ENCODE data around the gene EDNRA. TPM values are rescaled to one million over a fixed set of nuclear protein-coding genes. Genes with fewer than 3 reads are reported as not detected.

EDNRA gene
- polyA plus RNA-seq, 4 donors = 0.27 to 5.2 (median 3.3) TPM; not detected in 1

DNA sequence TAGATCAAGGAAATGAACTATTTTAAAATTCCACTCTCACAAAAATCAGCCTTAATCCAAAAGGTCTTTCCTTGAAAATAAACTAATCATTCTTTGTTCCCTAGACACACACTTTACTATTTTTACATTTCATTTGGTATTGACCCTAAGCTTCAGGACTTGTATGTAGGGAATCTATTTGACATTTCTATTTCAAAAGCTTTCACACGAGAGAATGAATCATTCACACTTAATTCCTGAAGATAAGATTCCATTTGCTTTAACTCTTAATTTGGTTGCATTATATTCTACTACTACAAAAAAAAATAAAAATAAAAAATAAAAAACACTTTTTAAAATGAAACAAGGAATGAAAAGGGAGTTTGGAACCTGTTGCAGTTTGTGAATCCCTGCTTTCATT is 43.7 kb downstream of the EDNRA start:
- FAIRE-seq = no peak
- H3K36me3 ChIP-seq (ENCODE audit: control insufficient read depth in 3 of 3, insufficient read depth in 2 of 3, low read depth in 1 of 3, low read length in 3 of 3) = peaks cover 0 to 2% (median 0%) of the 10 kb centered on the region in 3 donors
- DNase-seq = no peak
- H3K4me1 ChIP-seq (ENCODE audit: control insufficient read depth in 3 of 3, insufficient read depth in 2 of 3, low read depth in 1 of 3, low read length in 2 of 3) = no peaks in the 10 kb centered on the region
- H3K27me3 ChIP-seq (ENCODE audit: control insufficient read depth in 3 of 3, insufficient read depth in 3 of 3, low read length in 3 of 3) = no peaks in the 10 kb centered on the region
- no peak overlapping the region for H3K4me3 ChIP-seq (ENCODE audit: low read depth in 1 of 3, low read length in 3 of 3)
- no peaks in the 10 kb centered on the region for H3K9me3 ChIP-seq (ENCODE audit: control insufficient read depth in 2 of 2, insufficient read depth in 1 of 2, low read depth in 1 of 2, low read length in 1 of 2)
- H3K27ac ChIP-seq (ENCODE audit: low read depth in 1 of 3, low read length in 2 of 3) = no peak overlapping the region
- 10 to 42% (median 38%) methylated on average over 1 of the region's 1 CpG for WGBS, 3 donors

DNA sequence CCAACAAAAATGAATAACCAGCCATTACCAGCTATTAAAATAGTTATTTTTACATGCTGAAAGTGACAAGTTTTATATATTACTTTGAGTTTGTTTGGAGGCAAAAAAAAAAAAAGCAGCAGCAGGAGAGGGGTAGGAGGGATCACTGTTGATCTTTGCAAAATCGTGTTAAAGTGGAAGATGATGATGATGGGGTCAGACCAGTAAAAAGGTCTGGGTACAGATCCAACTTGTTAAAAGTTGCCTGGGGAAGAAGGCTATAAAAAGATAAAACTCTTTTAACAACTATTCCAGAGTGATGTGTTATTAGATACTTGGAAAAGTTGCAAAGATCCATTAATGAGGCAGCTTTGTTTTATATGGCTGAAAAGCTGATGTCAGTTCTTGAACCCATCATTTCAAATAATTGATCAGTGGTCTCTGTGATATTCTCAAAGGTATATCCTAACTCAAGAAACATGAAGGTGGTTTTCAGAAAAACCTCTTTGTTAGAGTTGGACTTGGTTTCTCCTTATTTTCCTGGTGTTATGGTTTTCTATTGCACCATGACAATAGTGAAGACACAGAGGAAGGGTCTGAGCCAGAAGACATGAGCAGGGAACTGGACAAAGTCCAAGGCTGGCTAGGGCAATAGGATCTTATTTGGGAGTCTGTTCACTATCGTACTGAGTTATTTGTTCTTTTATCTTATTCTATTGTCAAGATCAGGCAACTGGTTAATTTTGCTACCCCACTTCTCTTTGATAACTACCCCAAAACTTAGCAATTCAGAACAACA is 44.8 kb downstream of the EDNRA start:
- no peaks in the 10 kb centered on the region for H3K27me3 ChIP-seq (ENCODE audit: control insufficient read depth in 3 of 3, insufficient read depth in 3 of 3, low read length in 3 of 3)
- no peak overlapping the region for H3K27ac ChIP-seq (ENCODE audit: low read depth in 1 of 3, low read length in 2 of 3)
- FAIRE-seq = no peak
- no peak for DNase-seq
- H3K4me3 ChIP-seq (ENCODE audit: low read depth in 1 of 3, low read length in 3 of 3) = no peak overlapping the region
- no peaks in the 10 kb centered on the region for H3K9me3 ChIP-seq (ENCODE audit: control insufficient read depth in 2 of 2, insufficient read depth in 1 of 2, low read depth in 1 of 2, low read length in 1 of 2)
- H3K4me1 ChIP-seq (ENCODE audit: control insufficient read depth in 3 of 3, insufficient read depth in 2 of 3, low read depth in 1 of 3, low read length in 2 of 3) = no peaks in the 10 kb centered on the region
- 40 to 55% (median 44%) methylated on average over 2 of the region's 2 CpGs for WGBS, 3 donors
- peaks cover 0 to 2% (median 0%) of the 10 kb centered on the region in 3 donors for H3K36me3 ChIP-seq (ENCODE audit: control insufficient read depth in 3 of 3, insufficient read depth in 2 of 3, low read depth in 1 of 3, low read length in 3 of 3)

DNA sequence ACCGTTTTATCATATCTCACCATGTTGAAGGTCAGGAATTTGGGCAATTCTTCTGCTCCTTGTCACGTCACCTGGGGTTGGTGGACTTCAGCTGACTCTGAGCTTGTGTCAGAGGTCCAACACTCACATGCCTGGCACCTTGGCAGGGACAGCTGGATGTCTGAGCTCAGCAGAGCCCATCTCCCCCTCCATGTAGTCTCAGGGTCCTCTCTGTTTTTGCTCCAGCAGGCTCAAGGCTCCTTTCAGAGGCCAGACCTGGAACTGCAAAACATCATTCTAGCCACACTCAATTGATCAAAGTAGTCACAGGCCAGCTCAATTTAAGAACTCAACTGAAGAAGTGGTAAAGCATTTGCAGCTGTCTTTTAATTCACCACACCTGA is 45.4 kb downstream of the EDNRA start:
- Histone ChIP-seq H3K9me3 (ENCODE audit: control insufficient read depth in 2 of 2, insufficient read depth in 1 of 2, low read depth in 1 of 2, low read length in 1 of 2) (no peaks in the 10 kb centered on the region), H3K4me1 (ENCODE audit: control insufficient read depth in 3 of 3, insufficient read depth in 2 of 3, low read depth in 1 of 3, low read length in 2 of 3) (no peaks in the 10 kb centered on the region), H3K27me3 (ENCODE audit: control insufficient read depth in 3 of 3, insufficient read depth in 3 of 3, low read length in 3 of 3) (no peaks in the 10 kb centered on the region), H3K27ac (ENCODE audit: low read depth in 1 of 3, low read length in 2 of 3) (no peak overlapping the region), H3K36me3 (ENCODE audit: control insufficient read depth in 3 of 3, insufficient read depth in 2 of 3, low read depth in 1 of 3, low read length in 3 of 3) (peaks cover 0 to 2% (median 0%) of the 10 kb centered on the region in 3 donors), H3K4me3 (ENCODE audit: low read depth in 1 of 3, low read length in 3 of 3) (no peak overlapping the region)
- 53 to 77% (median 61%) methylated on average over 2 of the region's 2 CpGs for WGBS, 3 donors
- DNase-seq (no peak), FAIRE-seq (no peak)

DNA sequence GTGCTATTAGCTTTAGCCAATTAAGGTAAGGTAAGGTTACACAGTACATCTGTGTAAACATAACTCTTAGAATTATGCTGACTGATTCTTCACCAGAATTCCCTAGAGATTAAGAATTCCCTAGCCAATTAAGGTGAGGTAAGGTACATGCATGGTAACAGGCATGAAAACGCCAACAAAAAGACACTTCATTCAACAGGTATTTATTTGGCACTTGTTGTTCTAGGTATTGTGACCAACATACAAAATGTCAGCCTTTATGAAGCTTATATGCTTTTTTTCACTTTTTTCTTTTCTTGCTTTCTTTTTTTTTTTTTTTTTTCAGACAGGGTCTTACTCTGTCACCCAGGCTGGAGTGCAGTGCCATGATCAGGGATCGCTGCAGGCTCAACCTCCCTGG is 47.2 kb downstream of the EDNRA start:
- DNase-seq = no peak
- Histone ChIP-seq H3K27me3 (ENCODE audit: control insufficient read depth in 3 of 3, insufficient read depth in 3 of 3, low read length in 3 of 3) (no peaks in the 10 kb centered on the region), H3K4me1 (ENCODE audit: control insufficient read depth in 3 of 3, insufficient read depth in 2 of 3, low read depth in 1 of 3, low read length in 2 of 3) (no peaks in the 10 kb centered on the region), H3K36me3 (ENCODE audit: control insufficient read depth in 3 of 3, insufficient read depth in 2 of 3, low read depth in 1 of 3, low read length in 3 of 3) (peaks cover 0 to 2% (median 0%) of the 10 kb centered on the region in 3 donors), H3K9me3 (ENCODE audit: control insufficient read depth in 2 of 2, insufficient read depth in 1 of 2, low read depth in 1 of 2, low read length in 1 of 2) (no peaks in the 10 kb centered on the region), H3K4me3 (ENCODE audit: low read depth in 1 of 3, low read length in 3 of 3) (no peak overlapping the region), H3K27ac (ENCODE audit: low read depth in 1 of 3, low read length in 2 of 3) (no peak overlapping the region)
- 93 to 97% (median 96%) methylated on average over 2 of the region's 2 CpGs for WGBS, 3 donors
- no peak for FAIRE-seq

DNA sequence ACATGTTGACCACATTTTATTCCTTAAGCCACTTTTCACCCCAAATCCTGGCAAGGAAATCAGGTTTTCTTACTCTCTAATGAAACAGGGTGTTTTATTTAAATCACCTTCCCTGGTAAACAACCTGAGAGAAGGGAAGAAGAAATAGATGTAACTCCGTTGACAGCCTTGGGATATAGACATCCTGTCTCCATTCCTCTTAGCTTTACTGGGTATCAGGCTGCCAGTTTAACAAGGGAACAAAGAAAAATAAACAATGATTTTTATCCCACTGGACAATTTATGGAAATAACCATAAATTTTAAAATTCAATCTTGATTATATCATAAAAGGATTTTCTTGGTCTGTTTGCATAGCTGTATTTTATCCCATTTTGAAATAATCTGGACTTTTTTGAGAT is 49.2 kb downstream of the EDNRA start:
- no peak for FAIRE-seq

DNA sequence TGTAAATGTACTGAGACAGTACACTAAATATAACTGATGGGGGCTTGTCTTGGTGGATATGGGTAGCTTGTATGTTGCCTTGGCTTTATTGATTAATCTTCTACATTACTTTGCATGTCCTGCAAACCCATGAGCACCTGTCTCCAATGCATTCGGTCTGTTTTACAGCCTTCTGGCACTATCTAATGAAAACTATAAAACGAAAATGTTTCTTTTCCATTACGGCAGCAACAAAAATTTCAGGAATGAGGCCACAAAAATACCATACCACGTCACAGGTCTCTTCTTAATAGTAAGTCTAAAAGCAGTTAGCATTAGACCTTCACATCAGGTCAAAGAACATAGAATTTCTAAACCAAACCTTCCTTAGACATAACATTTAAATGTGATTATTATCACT is 49.8 kb downstream of the EDNRA start:
- Histone ChIP-seq H3K9me3 (ENCODE audit: control insufficient read depth in 2 of 2, insufficient read depth in 1 of 2, low read depth in 1 of 2, low read length in 1 of 2) (no peaks in the 10 kb centered on the region), H3K36me3 (ENCODE audit: control insufficient read depth in 3 of 3, insufficient read depth in 2 of 3, low read depth in 1 of 3, low read length in 3 of 3) (peaks cover 0 to 2% (median 0%) of the 10 kb centered on the region in 3 donors), H3K4me1 (ENCODE audit: control insufficient read depth in 3 of 3, insufficient read depth in 2 of 3, low read depth in 1 of 3, low read length in 2 of 3) (no peaks in the 10 kb centered on the region), H3K27ac (ENCODE audit: low read depth in 1 of 3, low read length in 2 of 3) (no peak overlapping the region), H3K27me3 (ENCODE audit: control insufficient read depth in 3 of 3, insufficient read depth in 3 of 3, low read length in 3 of 3) (no peaks in the 10 kb centered on the region), H3K4me3 (ENCODE audit: low read depth in 1 of 3, low read length in 3 of 3) (no peak overlapping the region)
- WGBS, 3 donors = 63 to 70% (median 67%) methylated on average over 4 of the region's 4 CpGs
- no peak for FAIRE-seq
- no peak for DNase-seq

More for the DNA sequence above, 49.2 kb downstream of the EDNRA start:
- H3K4me1 ChIP-seq (ENCODE audit: control insufficient read depth in 3 of 3, insufficient read depth in 2 of 3, low read depth in 1 of 3, low read length in 2 of 3) = no peaks in the 10 kb centered on the region
- H3K27ac ChIP-seq (ENCODE audit: low read depth in 1 of 3, low read length in 2 of 3) = no peak overlapping the region
- H3K9me3 ChIP-seq (ENCODE audit: control insufficient read depth in 2 of 2, insufficient read depth in 1 of 2, low read depth in 1 of 2, low read length in 1 of 2) = no peaks in the 10 kb centered on the region
- no peak overlapping the region for H3K4me3 ChIP-seq (ENCODE audit: low read depth in 1 of 3, low read length in 3 of 3)
- no peaks in the 10 kb centered on the region for H3K27me3 ChIP-seq (ENCODE audit: control insufficient read depth in 3 of 3, insufficient read depth in 3 of 3, low read length in 3 of 3)
- H3K36me3 ChIP-seq (ENCODE audit: control insufficient read depth in 3 of 3, insufficient read depth in 2 of 3, low read depth in 1 of 3, low read length in 3 of 3) = peaks cover 0 to 2% (median 0%) of the 10 kb centered on the region in 3 donors
- DNase-seq = no peak
- 74 to 86% (median 75%) methylated on average over 1 of the region's 1 CpG for WGBS, 3 donors

DNA sequence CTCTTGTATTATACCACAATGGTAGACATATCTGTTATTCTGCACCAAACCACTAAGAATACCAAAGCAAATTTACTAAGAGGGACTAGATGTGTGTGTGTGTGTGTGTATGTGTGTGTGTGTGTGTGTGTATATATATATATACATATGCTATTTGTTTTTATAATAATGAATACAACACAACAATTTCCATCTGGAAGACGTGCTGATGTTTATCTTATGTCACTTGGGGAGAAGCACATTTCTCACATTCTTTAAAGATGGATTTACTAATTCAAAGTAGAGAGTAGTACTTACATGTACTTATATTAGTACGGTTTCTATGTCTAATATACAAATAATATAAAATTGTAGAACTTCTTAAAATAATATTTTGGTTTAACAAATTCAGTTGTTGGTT is 52.0 kb downstream of the EDNRA start:
- H3K4me3 ChIP-seq (ENCODE audit: low read depth in 1 of 3, low read length in 3 of 3) = no peak overlapping the region
- no peak overlapping the region for H3K27ac ChIP-seq (ENCODE audit: low read depth in 1 of 3, low read length in 2 of 3)
- FAIRE-seq = no peak
- no peaks in the 10 kb centered on the region for H3K9me3 ChIP-seq (ENCODE audit: control insufficient read depth in 2 of 2, insufficient read depth in 1 of 2, low read depth in 1 of 2, low read length in 1 of 2)
- no peaks in the 10 kb centered on the region for H3K4me1 ChIP-seq (ENCODE audit: control insufficient read depth in 3 of 3, insufficient read depth in 2 of 3, low read depth in 1 of 3, low read length in 2 of 3)
- no peak for DNase-seq
- H3K36me3 ChIP-seq (ENCODE audit: control insufficient read depth in 3 of 3, insufficient read depth in 2 of 3, low read depth in 1 of 3, low read length in 3 of 3) = no peaks in the 10 kb centered on the region
- no peaks in the 10 kb centered on the region for H3K27me3 ChIP-seq (ENCODE audit: control insufficient read depth in 3 of 3, insufficient read depth in 3 of 3, low read length in 3 of 3)
- WGBS, 3 donors = 50 to 63% (median 63%) methylated on average over 2 of the region's 2 CpGs

DNA sequence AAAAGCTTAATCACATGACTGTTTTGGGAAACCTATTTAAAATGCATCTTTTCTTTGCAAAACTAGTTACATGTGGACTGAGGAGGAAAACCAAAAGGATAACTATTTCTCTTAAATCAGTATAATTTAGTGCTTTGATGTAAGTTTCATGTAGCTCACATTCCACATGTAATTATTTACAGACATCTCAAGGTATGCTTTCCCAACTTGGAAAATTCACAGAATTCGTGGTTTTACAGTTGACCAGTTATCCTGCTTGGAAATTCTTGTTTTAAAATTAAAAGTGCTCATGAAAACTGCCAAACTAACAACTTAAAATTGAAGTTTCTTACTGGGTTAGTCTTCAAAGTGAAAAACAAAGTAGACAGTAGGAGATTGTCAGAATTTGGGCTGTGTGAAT is 52.4 kb downstream of the EDNRA start:
- WGBS, 3 donors = 20 to 67% (median 24%) methylated on average over 1 of the region's 1 CpG
- Histone ChIP-seq H3K4me1 (ENCODE audit: control insufficient read depth in 3 of 3, insufficient read depth in 2 of 3, low read depth in 1 of 3, low read length in 2 of 3) (no peaks in the 10 kb centered on the region), H3K4me3 (ENCODE audit: low read depth in 1 of 3, low read length in 3 of 3) (no peak overlapping the region), H3K27ac (ENCODE audit: low read depth in 1 of 3, low read length in 2 of 3) (no peak overlapping the region), H3K9me3 (ENCODE audit: control insufficient read depth in 2 of 2, insufficient read depth in 1 of 2, low read depth in 1 of 2, low read length in 1 of 2) (no peaks in the 10 kb centered on the region), H3K27me3 (ENCODE audit: control insufficient read depth in 3 of 3, insufficient read depth in 3 of 3, low read length in 3 of 3) (no peaks in the 10 kb centered on the region), H3K36me3 (ENCODE audit: control insufficient read depth in 3 of 3, insufficient read depth in 2 of 3, low read depth in 1 of 3, low read length in 3 of 3) (no peaks in the 10 kb centered on the region)
- DNase-seq = no peak
- FAIRE-seq = no peak

DNA sequence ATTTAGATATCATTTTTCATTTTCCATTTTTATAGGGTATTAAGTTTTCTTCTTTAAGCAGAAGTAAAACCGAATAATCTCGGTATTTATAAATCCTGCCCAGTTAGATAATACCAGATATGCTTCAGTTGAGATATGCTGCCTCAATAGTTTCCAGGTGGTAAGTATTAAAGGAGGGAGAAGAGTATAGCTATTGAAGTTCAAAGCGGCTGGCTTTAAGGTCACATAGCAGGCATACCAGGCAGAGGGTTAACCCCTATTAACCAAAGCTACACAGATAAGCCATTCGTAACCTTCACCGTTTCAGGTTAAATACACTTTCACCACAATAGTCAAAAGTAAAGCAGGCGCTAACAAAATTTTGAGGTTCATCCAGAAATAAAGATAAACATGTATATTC is 54.2 kb downstream of the EDNRA start:
- Histone ChIP-seq H3K36me3 (ENCODE audit: control insufficient read depth in 3 of 3, insufficient read depth in 2 of 3, low read depth in 1 of 3, low read length in 3 of 3) (no peaks in the 10 kb centered on the region), H3K27me3 (ENCODE audit: control insufficient read depth in 3 of 3, insufficient read depth in 3 of 3, low read length in 3 of 3) (no peaks in the 10 kb centered on the region), H3K9me3 (ENCODE audit: control insufficient read depth in 2 of 2, insufficient read depth in 1 of 2, low read depth in 1 of 2, low read length in 1 of 2) (no peaks in the 10 kb centered on the region), H3K4me3 (ENCODE audit: low read depth in 1 of 3, low read length in 3 of 3) (no peak overlapping the region), H3K4me1 (ENCODE audit: control insufficient read depth in 3 of 3, insufficient read depth in 2 of 3, low read depth in 1 of 3, low read length in 2 of 3) (no peaks in the 10 kb centered on the region), H3K27ac (ENCODE audit: low read depth in 1 of 3, low read length in 2 of 3) (no peak overlapping the region)
- no peak for FAIRE-seq
- DNase-seq = no peak
- WGBS, 3 donors = 60 to 80% (median 73%) methylated on average over 6 of the region's 6 CpGs

Measured in small intestine (tissue), 7 donors.